ENCODE measurements around the gene ADORA1. TPM values are rescaled to one million over a fixed set of nuclear protein-coding genes. Genes with fewer than 3 reads are reported as not detected.

The ADORA1 gene
- total and polyA plus RNA-seq, 2 of the 4 experiments (the other 2 are of a cell fraction): 0.36 to 0.56 TPM

DNA sequence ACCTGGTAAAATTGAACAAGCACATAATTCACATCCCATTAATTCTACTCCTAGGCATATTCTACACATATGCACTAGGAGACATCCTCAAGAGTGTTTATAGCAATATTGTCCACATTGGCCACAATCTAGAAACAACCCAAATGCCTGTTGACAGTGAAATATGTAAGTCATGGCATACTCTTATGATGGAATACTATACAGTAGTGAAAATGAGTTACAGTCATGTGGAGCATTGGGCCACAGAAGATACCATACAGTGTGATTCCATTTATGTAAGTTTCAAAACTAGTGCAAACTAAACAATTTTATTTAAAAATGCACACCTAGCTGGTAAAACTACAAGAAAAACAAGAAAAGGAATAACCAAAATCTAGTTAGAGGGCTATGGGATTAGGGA, 82.8 kb downstream of the ADORA1 start:
- ChIA-PET POLR2A (ENCODE audit: unreplicated experiment) (no interaction called here), CTCF (interaction anchor here (3.4 kb wide), 1 partner anchor 170 kb away, joined by 14 read pairs; no protein-coding TSS in a partner anchor)
- no peak overlapping the region for H2AK9ac ChIP-seq (replicated peaks; ENCODE audit: low read depth, low read length, poor library complexity)
- no peak overlapping the region for H4K8ac ChIP-seq (ENCODE audit: low read depth in 2 of 2, low read length in 2 of 2)
- H4K91ac ChIP-seq (ENCODE audit: insufficient read depth, low read depth, low read length): no peak overlapping the region
- H3K4me2 ChIP-seq (ENCODE audit: low read depth, low read length): no peak overlapping the region
- H3K4me1 ChIP-seq (ENCODE audit: control insufficient read depth, insufficient read depth, low read length): no peaks in the 10 kb centered on the region
- no peak overlapping the region for H2BK15ac ChIP-seq (ENCODE audit: low read depth, low read length)
- no peaks in the 10 kb centered on the region for H3K9me3 ChIP-seq (ENCODE audit: control insufficient read depth, insufficient read depth, low read length)
- dilution Hi-C loops (cut with HindIII; ENCODE audit: low sequenced_read_pairs, unreplicated experiment) (no loop called here), in situ Hi-C loops (cut with MboI; ENCODE audit: low sequenced_read_pairs) (loop anchor here (5.0 kb wide), 1 partner anchor 93 kb away; no protein-coding TSS in a partner anchor), intact Hi-C loops (cut with micrococcal nuclease) (no loop called here)
- H3K56ac ChIP-seq (ENCODE audit: extremely low read depth, insufficient read depth, low read length): no peak overlapping the region
- no peak overlapping the region for H2BK5ac ChIP-seq (ENCODE audit: low read depth, low read length, poor library complexity, severe bottlenecking)
- no peak overlapping the region for H2BK20ac ChIP-seq (ENCODE audit: low read depth, low read length)
- DNase-seq: no peak
- TF ChIP-seq NFE2L2 (IDR thresholded peaks at IDR 0.05; ENCODE audit: low read depth, low read length) (no peak), MAZ (IDR thresholded peaks at IDR 0.05; ENCODE audit: borderline replicate concordance, low read depth, low read length) (no peak), CEBPB (IDR thresholded peaks at IDR 0.05; ENCODE audit: low read depth, low read length) (no peak), POLR2A (IDR thresholded peaks at IDR 0.05; ENCODE audit: low read depth, low read length) (no peak), MAFK (IDR thresholded peaks at IDR 0.05; ENCODE audit: low read depth, low read length) (no peak), RCOR1 (IDR thresholded peaks at IDR 0.05; ENCODE audit: insufficient replicate concordance, low read length) (no peak), RAD21 (IDR thresholded peaks at IDR 0.05; ENCODE audit: low read length) (no peak), FOS (IDR thresholded peaks at IDR 0.05; ENCODE audit: low read depth, low read length) (no peak), BHLHE40 (IDR thresholded peaks at IDR 0.05; ENCODE audit: low read depth, low read length) (no peak), MXI1 (IDR thresholded peaks at IDR 0.05; ENCODE audit: borderline replicate concordance, low read depth, low read length) (no peak), CHD1 (IDR thresholded peaks at IDR 0.05; ENCODE audit: low read depth, low read length) (no peak), RFX5 (IDR thresholded peaks at IDR 0.05; ENCODE audit: low read depth, low read length) (no peak)
- TF ChIP-seq, protein P1, sequence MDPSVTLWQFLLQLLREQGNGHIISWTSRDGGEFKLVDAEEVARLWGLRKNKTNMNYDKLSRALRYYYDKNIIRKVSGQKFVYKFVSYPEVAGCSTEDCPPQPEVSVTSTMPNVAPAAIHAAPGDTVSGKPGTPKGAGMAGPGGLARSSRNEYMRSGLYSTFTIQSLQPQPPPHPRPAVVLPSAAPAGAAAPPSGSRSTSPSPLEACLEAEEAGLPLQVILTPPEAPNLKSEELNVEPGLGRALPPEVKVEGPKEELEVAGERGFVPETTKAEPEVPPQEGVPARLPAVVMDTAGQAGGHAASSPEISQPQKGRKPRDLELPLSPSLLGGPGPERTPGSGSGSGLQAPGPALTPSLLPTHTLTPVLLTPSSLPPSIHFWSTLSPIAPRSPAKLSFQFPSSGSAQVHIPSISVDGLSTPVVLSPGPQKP (IDR thresholded peaks at IDR 0.05; ENCODE audit: borderline replicate concordance, low read depth, low read length): no peak
- TF ChIP-seq, protein P2, sequence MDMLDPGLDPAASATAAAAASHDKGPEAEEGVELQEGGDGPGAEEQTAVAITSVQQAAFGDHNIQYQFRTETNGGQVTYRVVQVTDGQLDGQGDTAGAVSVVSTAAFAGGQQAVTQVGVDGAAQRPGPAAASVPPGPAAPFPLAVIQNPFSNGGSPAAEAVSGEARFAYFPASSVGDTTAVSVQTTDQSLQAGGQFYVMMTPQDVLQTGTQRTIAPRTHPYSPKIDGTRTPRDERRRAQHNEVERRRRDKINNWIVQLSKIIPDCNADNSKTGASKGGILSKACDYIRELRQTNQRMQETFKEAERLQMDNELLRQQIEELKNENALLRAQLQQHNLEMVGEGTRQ (IDR thresholded peaks at IDR 0.05; ENCODE audit: low read depth, low read length): no peak
- TF ChIP-seq, protein P3, sequence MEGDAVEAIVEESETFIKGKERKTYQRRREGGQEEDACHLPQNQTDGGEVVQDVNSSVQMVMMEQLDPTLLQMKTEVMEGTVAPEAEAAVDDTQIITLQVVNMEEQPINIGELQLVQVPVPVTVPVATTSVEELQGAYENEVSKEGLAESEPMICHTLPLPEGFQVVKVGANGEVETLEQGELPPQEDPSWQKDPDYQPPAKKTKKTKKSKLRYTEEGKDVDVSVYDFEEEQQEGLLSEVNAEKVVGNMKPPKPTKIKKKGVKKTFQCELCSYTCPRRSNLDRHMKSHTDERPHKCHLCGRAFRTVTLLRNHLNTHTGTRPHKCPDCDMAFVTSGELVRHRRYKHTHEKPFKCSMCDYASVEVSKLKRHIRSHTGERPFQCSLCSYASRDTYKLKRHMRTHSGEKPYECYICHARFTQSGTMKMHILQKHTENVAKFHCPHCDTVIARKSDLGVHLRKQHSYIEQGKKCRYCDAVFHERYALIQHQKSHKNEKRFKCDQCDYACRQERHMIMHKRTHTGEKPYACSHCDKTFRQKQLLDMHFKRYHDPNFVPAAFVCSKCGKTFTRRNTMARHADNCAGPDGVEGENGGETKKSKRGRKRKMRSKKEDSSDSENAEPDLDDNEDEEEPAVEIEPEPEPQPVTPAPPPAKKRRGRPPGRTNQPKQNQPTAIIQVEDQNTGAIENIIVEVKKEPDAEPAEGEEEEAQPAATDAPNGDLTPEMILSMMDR (conservative IDR thresholded peaks at IDR 0.05; ENCODE audit: low read depth, low read length): no peak
- H4K20me1 ChIP-seq (ENCODE audit: insufficient read depth, low read length): no peaks in the 10 kb centered on the region
- H3K9me1 ChIP-seq (ENCODE audit: insufficient read depth, low read length): no peaks in the 10 kb centered on the region
- no peak overlapping the region for H3K4ac ChIP-seq (ENCODE audit: low read depth, low read length)
- H3K79me1 ChIP-seq (ENCODE audit: low read depth in 1 of 2, low read length in 2 of 2): no peaks in the 10 kb centered on the region
- H2AK5ac ChIP-seq (ENCODE audit: low read depth, low read length): no peak overlapping the region
- no TSS peak for BruUV-seq (replicated peaks)
- no peak overlapping the region for H3K9ac ChIP-seq (ENCODE audit: low read depth, low read length)
- no peaks in the 10 kb centered on the region for H3K36me3 ChIP-seq (ENCODE audit: control insufficient read depth, insufficient read depth, low read length)
- H3K4me3 ChIP-seq (ENCODE audit: insufficient read depth, low read depth, low read length): no peak overlapping the region
- no peak overlapping the region for H3K14ac ChIP-seq (replicated peaks; ENCODE audit: low read depth, low read length)
- no peak overlapping the region for H2BK120ac ChIP-seq (ENCODE audit: low read depth, low read length)
- no peak overlapping the region for H4K5ac ChIP-seq (ENCODE audit: low read depth, low read length)
- no peak overlapping the region for H3K27ac ChIP-seq (ENCODE audit: insufficient read depth, low read length)
- H2AFZ ChIP-seq (replicated peaks; ENCODE audit: low read length, poor library complexity): no peak overlapping the region
- peaks cover 11% of the 10 kb centered on the region for H3K27me3 ChIP-seq (ENCODE audit: control insufficient read depth, insufficient read depth, low read length)
- H3K23ac ChIP-seq (ENCODE audit: low read depth, low read length): no peak overlapping the region
- no peak for ATAC-seq (ENCODE audit: low read depth)
- H3K18ac ChIP-seq (ENCODE audit: low read depth, low read length): no peak overlapping the region

Measured in IMR-90 (cell line).